Stimulated activated CD8-positive, alpha-beta memory T cell treated with anti-CD3 and anti-CD28 coated beads, Interleukin-2, amount 100 ng/mL, for 48 hours (primary cell): ENCODE measurements around the gene RABGGTA.
"Not testable (repeated sequence)": the region's sequence is repeated elsewhere in the genome, so short reads cannot be mapped to it uniquely, and the experiment has no call there.

Source experiments
- DNase-seq, 2 donors: peaks; one replicate each; pipeline ENCODE4 v3.0.0-alpha.2; 2020; ENCODE audit warnings: low read depth in 2 of 2

RABGGTA gene

DNA sequence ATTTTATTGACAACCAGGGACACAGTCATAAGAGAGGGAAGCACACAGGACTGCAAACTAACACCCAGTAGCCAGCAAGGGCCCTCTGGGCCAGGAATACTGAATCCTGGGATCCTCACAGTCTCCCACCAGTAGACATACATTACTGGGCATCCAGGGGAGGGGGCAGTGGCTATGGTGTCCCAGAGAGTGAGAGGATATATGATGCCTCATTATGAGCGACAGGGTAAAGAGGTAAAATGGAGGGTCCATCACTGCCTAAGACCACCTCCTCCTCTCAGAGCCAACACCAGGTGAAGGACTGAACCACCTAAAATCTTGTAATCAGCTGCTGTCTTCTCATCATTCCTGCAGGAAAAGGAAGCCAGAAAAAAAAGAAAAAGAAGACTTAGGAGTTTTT lies 54.5 kb downstream of the RABGGTA start:
- DNase-seq: not testable (repeated sequence)

GRCh38 chr14:24216345-24216699 lies 55.1 kb downstream of the RABGGTA start:
- no peak for DNase-seq
